ENCODE data around the gene SLC2A4RG. TPM values are rescaled to one million over a fixed set of nuclear protein-coding genes. Genes with fewer than 3 reads are reported as not detected.

SLC2A4RG gene
- total and polyA plus RNA-seq, 2 of the 13 experiments (the other 11 are each of a cell fraction or from before 2014, with no cell fraction given) = 91.4 to 95.9 TPM

DNA sequence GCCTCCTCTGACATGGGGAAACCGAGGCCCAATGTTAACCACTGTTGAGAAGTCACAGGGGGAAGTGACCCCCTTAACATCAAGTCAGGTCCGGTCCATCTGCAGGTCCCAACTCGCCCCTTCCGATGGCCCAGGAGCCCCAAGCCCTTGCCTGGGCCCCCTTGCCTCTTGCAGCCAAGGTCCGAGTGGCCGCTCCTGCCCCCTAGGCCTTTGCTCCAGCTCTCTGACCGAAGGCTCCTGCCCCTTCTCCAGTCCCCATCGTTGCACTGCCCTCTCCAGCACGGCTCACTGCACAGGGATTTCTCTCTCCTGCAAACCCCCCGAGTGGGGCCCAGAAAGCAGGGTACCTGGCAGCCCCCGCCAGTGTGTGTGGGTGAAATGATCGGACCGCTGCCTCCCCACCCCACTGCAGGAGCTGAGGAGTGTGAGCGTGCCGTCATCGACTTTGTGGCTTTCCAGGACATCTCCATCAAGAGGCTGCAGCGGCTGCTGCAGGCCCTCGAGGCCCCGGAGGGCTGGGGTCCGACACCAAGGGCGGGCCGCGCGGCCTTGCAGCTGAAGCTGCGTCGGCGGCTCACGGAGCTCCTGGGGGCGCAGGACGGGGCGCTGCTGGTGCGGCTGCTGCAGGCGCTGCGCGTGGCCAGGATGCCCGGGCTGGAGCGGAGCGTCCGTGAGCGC, 41.6 kb upstream of the SLC2A4RG start (continued):
- TF ChIP-seq ZNF234 (CRISPR knock-in tag; conservative IDR thresholded peaks at IDR 0.05) (0 out of 2 replicates have a peak, but pooled peaks have one; percentile 46), NR2C2 (CRISPR knock-in tag; IDR thresholded peaks at IDR 0.05; ENCODE audit: borderline replicate concordance) (0 out of 2 replicates have a peak, but pooled peaks have one; percentile 2), ATF7-NPFF (CRISPR knock-in tag; IDR thresholded peaks at IDR 0.05; ENCODE audit: low read depth) (0 out of 2 replicates have a peak, but pooled peaks have one; percentile 2), POLR2AphosphoS5 (IDR thresholded peaks at IDR 0.05; ENCODE audit: low read depth, low read length) (peak; percentile 32; the same call in 1 of the 2 replicates), AGO1 (IDR thresholded peaks at IDR 0.05; ENCODE audit: low read depth, low read length, poor library complexity, severe bottlenecking) (peak; percentile 96), ZNF30 (CRISPR knock-in tag; IDR thresholded peaks at IDR 0.05) (0 out of 2 replicates have a peak, but pooled peaks have one; percentile 41), AKAP8 (CRISPR knock-in tag; IDR thresholded peaks at IDR 0.05) (peak; percentile 13; the same call in 1 of the 2 replicates), TBX3 (IDR thresholded peaks at IDR 0.05; ENCODE audit: borderline replicate concordance) (no peak), RBM22 (optimal IDR thresholded peaks at IDR 0.05; ENCODE audit: low read length) (peak; percentile 18), ZFP36L2 (CRISPR knock-in tag; IDR thresholded peaks at IDR 0.05) (no peak), HDAC6 (IDR thresholded peaks at IDR 0.05; ENCODE audit: low read depth, low read length) (no peak), ZNF589 (CRISPR knock-in tag; conservative IDR thresholded peaks at IDR 0.05) (no peak), MAFG (CRISPR knock-in tag; IDR thresholded peaks at IDR 0.05) (no peak)
- TF ChIP-seq, protein P1, sequence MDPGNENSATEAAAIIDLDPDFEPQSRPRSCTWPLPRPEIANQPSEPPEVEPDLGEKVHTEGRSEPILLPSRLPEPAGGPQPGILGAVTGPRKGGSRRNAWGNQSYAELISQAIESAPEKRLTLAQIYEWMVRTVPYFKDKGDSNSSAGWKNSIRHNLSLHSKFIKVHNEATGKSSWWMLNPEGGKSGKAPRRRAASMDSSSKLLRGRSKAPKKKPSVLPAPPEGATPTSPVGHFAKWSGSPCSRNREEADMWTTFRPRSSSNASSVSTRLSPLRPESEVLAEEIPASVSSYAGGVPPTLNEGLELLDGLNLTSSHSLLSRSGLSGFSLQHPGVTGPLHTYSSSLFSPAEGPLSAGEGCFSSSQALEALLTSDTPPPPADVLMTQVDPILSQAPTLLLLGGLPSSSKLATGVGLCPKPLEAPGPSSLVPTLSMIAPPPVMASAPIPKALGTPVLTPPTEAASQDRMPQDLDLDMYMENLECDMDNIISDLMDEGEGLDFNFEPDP (CRISPR knock-in tag; conservative IDR thresholded peaks at IDR 0.05) = 0 out of 2 replicates have a peak, but pooled peaks have one; percentile 78
- TF ChIP-seq, protein P2, sequence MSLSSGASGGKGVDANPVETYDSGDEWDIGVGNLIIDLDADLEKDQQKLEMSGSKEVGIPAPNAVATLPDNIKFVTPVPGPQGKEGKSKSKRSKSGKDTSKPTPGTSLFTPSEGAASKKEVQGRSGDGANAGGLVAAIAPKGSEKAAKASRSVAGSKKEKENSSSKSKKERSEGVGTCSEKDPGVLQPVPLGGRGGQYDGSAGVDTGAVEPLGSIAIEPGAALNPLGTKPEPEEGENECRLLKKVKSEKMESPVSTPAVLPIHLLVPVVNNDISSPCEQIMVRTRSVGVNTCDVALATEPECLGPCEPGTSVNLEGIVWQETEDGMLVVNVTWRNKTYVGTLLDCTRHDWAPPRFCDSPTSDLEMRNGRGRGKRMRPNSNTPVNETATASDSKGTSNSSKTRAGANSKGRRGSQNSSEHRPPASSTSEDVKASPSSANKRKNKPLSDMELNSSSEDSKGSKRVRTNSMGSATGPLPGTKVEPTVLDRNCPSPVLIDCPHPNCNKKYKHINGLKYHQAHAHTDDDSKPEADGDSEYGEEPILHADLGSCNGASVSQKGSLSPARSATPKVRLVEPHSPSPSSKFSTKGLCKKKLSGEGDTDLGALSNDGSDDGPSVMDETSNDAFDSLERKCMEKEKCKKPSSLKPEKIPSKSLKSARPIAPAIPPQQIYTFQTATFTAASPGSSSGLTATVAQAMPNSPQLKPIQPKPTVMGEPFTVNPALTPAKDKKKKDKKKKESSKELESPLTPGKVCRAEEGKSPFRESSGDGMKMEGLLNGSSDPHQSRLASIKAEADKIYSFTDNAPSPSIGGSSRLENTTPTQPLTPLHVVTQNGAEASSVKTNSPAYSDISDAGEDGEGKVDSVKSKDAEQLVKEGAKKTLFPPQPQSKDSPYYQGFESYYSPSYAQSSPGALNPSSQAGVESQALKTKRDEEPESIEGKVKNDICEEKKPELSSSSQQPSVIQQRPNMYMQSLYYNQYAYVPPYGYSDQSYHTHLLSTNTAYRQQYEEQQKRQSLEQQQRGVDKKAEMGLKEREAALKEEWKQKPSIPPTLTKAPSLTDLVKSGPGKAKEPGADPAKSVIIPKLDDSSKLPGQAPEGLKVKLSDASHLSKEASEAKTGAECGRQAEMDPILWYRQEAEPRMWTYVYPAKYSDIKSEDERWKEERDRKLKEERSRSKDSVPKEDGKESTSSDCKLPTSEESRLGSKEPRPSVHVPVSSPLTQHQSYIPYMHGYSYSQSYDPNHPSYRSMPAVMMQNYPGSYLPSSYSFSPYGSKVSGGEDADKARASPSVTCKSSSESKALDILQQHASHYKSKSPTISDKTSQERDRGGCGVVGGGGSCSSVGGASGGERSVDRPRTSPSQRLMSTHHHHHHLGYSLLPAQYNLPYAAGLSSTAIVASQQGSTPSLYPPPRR (CRISPR knock-in tag; IDR thresholded peaks at IDR 0.05; ENCODE audit: borderline replicate concordance) = no peak; the same call in 1 of the 2 replicates
- TF ChIP-seq, protein P3, sequence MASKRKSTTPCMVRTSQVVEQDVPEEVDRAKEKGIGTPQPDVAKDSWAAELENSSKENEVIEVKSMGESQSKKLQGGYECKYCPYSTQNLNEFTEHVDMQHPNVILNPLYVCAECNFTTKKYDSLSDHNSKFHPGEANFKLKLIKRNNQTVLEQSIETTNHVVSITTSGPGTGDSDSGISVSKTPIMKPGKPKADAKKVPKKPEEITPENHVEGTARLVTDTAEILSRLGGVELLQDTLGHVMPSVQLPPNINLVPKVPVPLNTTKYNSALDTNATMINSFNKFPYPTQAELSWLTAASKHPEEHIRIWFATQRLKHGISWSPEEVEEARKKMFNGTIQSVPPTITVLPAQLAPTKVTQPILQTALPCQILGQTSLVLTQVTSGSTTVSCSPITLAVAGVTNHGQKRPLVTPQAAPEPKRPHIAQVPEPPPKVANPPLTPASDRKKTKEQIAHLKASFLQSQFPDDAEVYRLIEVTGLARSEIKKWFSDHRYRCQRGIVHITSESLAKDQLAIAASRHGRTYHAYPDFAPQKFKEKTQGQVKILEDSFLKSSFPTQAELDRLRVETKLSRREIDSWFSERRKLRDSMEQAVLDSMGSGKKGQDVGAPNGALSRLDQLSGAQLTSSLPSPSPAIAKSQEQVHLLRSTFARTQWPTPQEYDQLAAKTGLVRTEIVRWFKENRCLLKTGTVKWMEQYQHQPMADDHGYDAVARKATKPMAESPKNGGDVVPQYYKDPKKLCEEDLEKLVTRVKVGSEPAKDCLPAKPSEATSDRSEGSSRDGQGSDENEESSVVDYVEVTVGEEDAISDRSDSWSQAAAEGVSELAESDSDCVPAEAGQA (IDR thresholded peaks at IDR 0.05; ENCODE audit: low read depth) = no peak
- TF ChIP-seq, protein P3 (CRISPR knock-in tag; IDR thresholded peaks at IDR 0.05; ENCODE audit: borderline replicate concordance) = no peak

Measured in HepG2 (cell line).